Activated gamma-delta T cell treated with Interleukin-2 at 50 U/mL for 16 hours (primary cell): ENCODE data around the gene GNLY.
"Not testable (repeated sequence)": the region's sequence is repeated elsewhere in the genome, so short reads cannot be mapped to it uniquely, and the experiment has no call there.

ENCODE experiments used
- DNase-seq: peaks from one replicate; pipeline ENCODE4 v3.0.0-alpha.2; 2020

Gene GNLY

GRCh38 chr2:85694052-85695025, at the start of gene GNLY:
TSS of gene GNLY (plus strand) at chr2:85694358. CDS start at chr2:85694419, 61 bp downstream.
- DNase-seq: peak; percentile 23

GRCh38 chr2:85644909-85645308, 49.2 kb upstream of the GNLY start:
- no peak for DNase-seq

GRCh38 chr2:85646166-85646565, 48.0 kb upstream of the GNLY start:
- DNase-seq: no peak

GRCh38 chr2:85647823-85648526, 46.2 kb upstream of the GNLY start:
- no peak for DNase-seq

- no peak for DNase-seq
These were observed 45.5 kb upstream of the GNLY start for GRCh38 chr2:85648619-85649018.

GRCh38 chr2:85649201-85650190, 44.7 kb upstream of the GNLY start:
- DNase-seq: no peak

GRCh38 chr2:85650456-85650855, 43.7 kb upstream of the GNLY start:
- no peak for DNase-seq

GRCh38 chr2:85651097-85651496, 43.1 kb upstream of the GNLY start:
- DNase-seq: no peak

GRCh38 chr2:85652056-85652455, 42.1 kb upstream of the GNLY start:
- no peak for DNase-seq

- no peak for DNase-seq
These were observed 40.2 kb upstream of the GNLY start for GRCh38 chr2:85653996-85654395.

- DNase-seq: no peak
These were observed 38.2 kb upstream of the GNLY start for GRCh38 chr2:85655961-85656417.

- DNase-seq: no peak
These were observed 37.7 kb upstream of the GNLY start for GRCh38 chr2:85656468-85656867.

GRCh38 chr2:85657399-85657798, 36.8 kb upstream of the GNLY start:
- DNase-seq: not testable (repeated sequence)

GRCh38 chr2:85659324-85659981, 34.7 kb upstream of the GNLY start:
- DNase-seq: no peak

- DNase-seq: not testable (repeated sequence)
These were observed 33.9 kb upstream of the GNLY start for GRCh38 chr2:85660301-85660700.

- DNase-seq: no peak
These were observed 33.4 kb upstream of the GNLY start for GRCh38 chr2:85660725-85661124.

- no peak for DNase-seq
These were observed 32.9 kb upstream of the GNLY start for GRCh38 chr2:85661139-85661858.

- no peak for DNase-seq
These were observed 31.1 kb upstream of the GNLY start for GRCh38 chr2:85662899-85663593.

GRCh38 chr2:85663594-85664565, 30.3 kb upstream of the GNLY start:
- DNase-seq: no peak
